VCaP (cell line): Measurements from ENCODE around the gene MRPL48.

ENCODE experiments used
- H3K27ac ChIP-seq: fragments of 450-650 bp; 2 replicates; pipeline ENCODE4 v1.5.1; 2017
- CTCF ChIP-seq: fragments of 450-650 bp; conservative IDR thresholded peaks from 2 replicates; pipeline ENCODE4 v1.5.1; 2017; ENCODE audit warnings: mild to moderate bottlenecking, moderate library complexity

MRPL48 gene

GRCh38 chr11:73894725-73895335, 107.2 kb downstream of the MRPL48 start:
- H3K27ac ChIP-seq: no peak overlapping the region
- no peak for TF ChIP-seq CTCF

- H3K27ac ChIP-seq: no peak overlapping the region
These were observed 114.6 kb downstream of the MRPL48 start for GRCh38 chr11:73902303-73902702.

GRCh38 chr11:73907191-73907590, 119.5 kb downstream of the MRPL48 start:
- no peak for TF ChIP-seq CTCF
- H3K27ac ChIP-seq: no peak overlapping the region

More at GRCh38 chr11:73902303-73902702, 114.6 kb downstream of the MRPL48 start:
- no peak for TF ChIP-seq CTCF

- no peak overlapping the region for H3K27ac ChIP-seq
- no peak for TF ChIP-seq CTCF
These were observed 124.4 kb downstream of the MRPL48 start for GRCh38 chr11:73912026-73912425.

- no peak overlapping the region for H3K27ac ChIP-seq
- TF ChIP-seq CTCF: no peak
These were observed 125.8 kb downstream of the MRPL48 start for GRCh38 chr11:73913472-73913871.

- TF ChIP-seq CTCF: no peak
- no peak overlapping the region for H3K27ac ChIP-seq
These were observed 126.6 kb downstream of the MRPL48 start for GRCh38 chr11:73914284-73914683.
